Measurements from ENCODE around the gene SALL1.

The SALL1 gene

GRCh38 chr16:51156807-51157200 lies 5.7 kb upstream of the SALL1 start:
- no peak for DNase-seq (ENCODE audit: low spot score)

GRCh38 chr16:51155820-51156806 lies 5.0 kb upstream of the SALL1 start:
- no peak for DNase-seq (ENCODE audit: low spot score)

GRCh38 chr16:51155199-51155607 lies 4.1 kb upstream of the SALL1 start:
- DNase-seq (ENCODE audit: low spot score), result no peak

- DNase-seq (ENCODE audit: low spot score), result no peak
These were observed 3.5 kb upstream of the SALL1 start for GRCh38 chr16:51154271-51155171.

GRCh38 chr16:51153577-51154031 lies 2.5 kb upstream of the SALL1 start:
- no peak for DNase-seq (ENCODE audit: low spot score)

GRCh38 chr16:51152691-51153576 lies 1.9 kb upstream of the SALL1 start:
- no peak for DNase-seq (ENCODE audit: low spot score)

GRCh38 chr16:51151961-51152663 lies 1.0 kb upstream of the SALL1 start:
- no peak for DNase-seq (ENCODE audit: low spot score)

GRCh38 chr16:51151435-51151960 lies 428 bp upstream of the SALL1 start:
- DNase-seq (ENCODE audit: low spot score), result no peak

- no peak for DNase-seq (ENCODE audit: low spot score)
These were observed 744 bp downstream of the SALL1 start for GRCh38 chr16:51150165-51150887.

- DNase-seq (ENCODE audit: low spot score), result no peak
These were observed 1.3 kb downstream of the SALL1 start for GRCh38 chr16:51149721-51150164.

GRCh38 chr16:51149251-51149661 lies 1.8 kb downstream of the SALL1 start:
- no peak for DNase-seq (ENCODE audit: low spot score)

- DNase-seq (ENCODE audit: low spot score), result no peak
These were observed 2.3 kb downstream of the SALL1 start for GRCh38 chr16:51148678-51149228.

- DNase-seq (ENCODE audit: low spot score), result no peak
These were observed 3.0 kb downstream of the SALL1 start for GRCh38 chr16:51147776-51148677.

GRCh38 chr16:51146256-51146924 lies 4.7 kb downstream of the SALL1 start:
- no peak for DNase-seq (ENCODE audit: low spot score)

GRCh38 chr16:51144203-51144602 lies 6.9 kb downstream of the SALL1 start:
- no peak for DNase-seq (ENCODE audit: low spot score)

GRCh38 chr16:51143196-51143977 lies 7.7 kb downstream of the SALL1 start:
- no peak for DNase-seq (ENCODE audit: low spot score)

- no peak for DNase-seq (ENCODE audit: low spot score)
These were observed 9.5 kb downstream of the SALL1 start for GRCh38 chr16:51141541-51141940.

Measured in activated CD4-positive, alpha-beta T cell treated with anti-CD3 and anti-CD28 coated beads, Interleukin-2, Interleukin-4, amounts not matched to agents 100 ng/mL and 50 ng/mL, durations not matched to agents 16 hours and 8 hours (primary cell).